GM19351 (cell line): ENCODE measurements around the gene SLC26A1.
"Not testable (repeated sequence)": the region's sequence is repeated elsewhere in the genome, so short reads cannot be mapped to it uniquely, and the experiment has no call there.

ENCODE experiments used
- ATAC-seq: cut with Tn5 transposase; IDR thresholded peaks from one replicate; pipeline ENCODE4 v1.9.1; 2021; ENCODE audit warnings: mild to moderate bottlenecking, moderate library complexity; ENCODE audit not compliant: unreplicated experiment

SLC26A1 gene

GRCh38 chr4:985123-985830, 7.9 kb downstream of the SLC26A1 start:
- ATAC-seq, result no peak

- no peak for ATAC-seq
Measured at GRCh38 chr4:984336-985054, 8.7 kb downstream of the SLC26A1 start.

- no peak for ATAC-seq
Measured at GRCh38 chr4:982814-983213, 10.4 kb downstream of the SLC26A1 start.

DNA sequence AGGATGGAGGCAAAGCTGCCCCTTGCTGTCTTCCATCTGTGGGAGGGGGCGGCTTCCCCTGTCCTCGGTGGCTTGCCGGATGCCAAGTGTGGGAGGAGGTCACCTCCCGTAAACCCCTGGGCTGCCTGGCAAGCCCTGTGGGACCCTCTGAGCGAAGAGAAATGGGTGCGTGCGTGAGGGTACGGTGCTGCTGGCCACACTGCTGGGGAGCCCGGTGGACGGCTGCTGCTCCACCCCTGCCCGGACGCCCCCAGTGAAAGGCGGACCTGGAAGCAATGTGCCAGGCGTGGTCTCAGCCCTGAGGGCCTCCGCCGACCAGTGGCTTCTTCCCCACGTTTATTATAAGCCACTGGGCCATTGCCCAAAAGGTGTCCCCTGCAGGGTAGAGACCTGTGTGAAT, 10.9 kb downstream of the SLC26A1 start:
- no peak for ATAC-seq

DNA sequence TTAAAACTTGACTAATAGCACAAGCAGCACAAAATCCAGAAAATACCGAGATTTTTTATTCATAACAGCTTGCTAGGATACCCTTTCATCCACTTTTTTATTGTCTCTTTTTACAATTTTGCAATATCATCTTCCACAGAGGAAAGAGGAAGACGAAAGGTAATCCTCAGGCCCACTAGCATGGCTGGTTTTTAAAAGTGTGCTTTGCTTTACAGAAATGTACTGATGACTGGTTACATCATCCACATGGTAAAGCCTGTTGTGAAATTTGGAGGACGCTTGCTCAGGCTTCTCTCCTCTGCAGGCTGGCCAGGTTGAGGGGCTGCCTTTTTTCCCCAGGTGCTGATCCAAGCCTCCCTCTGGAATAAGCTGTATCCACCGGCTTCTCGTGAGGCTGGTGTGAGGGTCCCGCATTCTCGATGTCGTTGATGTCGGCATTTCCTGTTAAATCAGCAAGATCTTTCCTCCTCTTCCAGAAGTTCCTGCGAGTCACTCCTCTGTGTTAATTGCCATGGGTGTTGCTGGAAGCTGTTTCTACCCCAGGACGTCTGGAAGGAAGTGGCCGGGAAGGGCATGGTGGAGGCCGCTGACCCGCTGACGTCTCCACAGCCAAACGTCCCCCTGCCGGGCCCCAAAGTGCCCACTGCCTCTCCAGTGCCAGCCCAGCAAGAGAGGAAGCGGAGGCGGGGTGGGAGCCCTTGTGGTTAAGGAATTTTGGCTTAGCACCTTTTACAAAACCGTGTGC, 14.1 kb downstream of the SLC26A1 start:
- no peak for ATAC-seq

DNA sequence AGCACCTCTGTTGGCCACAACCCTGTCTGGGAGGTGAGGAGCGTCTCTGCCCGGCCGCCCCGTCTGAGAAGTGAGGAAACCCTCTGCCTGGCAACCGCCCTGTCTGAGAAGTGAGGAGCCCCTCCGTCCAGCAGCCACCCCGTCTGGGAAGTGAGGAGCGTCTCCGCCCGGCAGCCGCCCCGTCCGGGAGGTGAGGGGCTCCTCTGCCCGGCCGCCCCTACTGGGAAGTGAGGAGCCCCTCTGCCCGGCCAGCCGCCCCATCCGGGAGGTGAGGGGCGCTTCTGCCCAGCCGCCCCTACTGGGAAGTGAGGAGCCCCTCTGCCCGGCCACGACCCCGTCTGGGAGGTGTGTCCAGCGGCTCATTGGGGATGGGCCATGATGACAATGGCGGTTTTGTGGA, 17.2 kb downstream of the SLC26A1 start:
- not testable (repeated sequence) for ATAC-seq

- ATAC-seq, result no peak
Measured at GRCh38 chr4:974668-975067, 18.5 kb downstream of the SLC26A1 start.

- peak; percentile 70 for ATAC-seq
Measured at GRCh38 chr4:973431-974397, 19.5 kb downstream of the SLC26A1 start, which contains the start of gene DGKQ. Gene DGKQ, minus strand, starts transcription at chr4:973569. Its CDS starts 87 bp downstream, at chr4:973482.

GRCh38 chr4:972651-973424, 20.4 kb downstream of the SLC26A1 start:
- ATAC-seq, result peak; percentile 46

GRCh38 chr4:971666-972500, 21.3 kb downstream of the SLC26A1 start:
- ATAC-seq, result no peak

GRCh38 chr4:970854-971520, 22.2 kb downstream of the SLC26A1 start:
- no peak for ATAC-seq

DNA sequence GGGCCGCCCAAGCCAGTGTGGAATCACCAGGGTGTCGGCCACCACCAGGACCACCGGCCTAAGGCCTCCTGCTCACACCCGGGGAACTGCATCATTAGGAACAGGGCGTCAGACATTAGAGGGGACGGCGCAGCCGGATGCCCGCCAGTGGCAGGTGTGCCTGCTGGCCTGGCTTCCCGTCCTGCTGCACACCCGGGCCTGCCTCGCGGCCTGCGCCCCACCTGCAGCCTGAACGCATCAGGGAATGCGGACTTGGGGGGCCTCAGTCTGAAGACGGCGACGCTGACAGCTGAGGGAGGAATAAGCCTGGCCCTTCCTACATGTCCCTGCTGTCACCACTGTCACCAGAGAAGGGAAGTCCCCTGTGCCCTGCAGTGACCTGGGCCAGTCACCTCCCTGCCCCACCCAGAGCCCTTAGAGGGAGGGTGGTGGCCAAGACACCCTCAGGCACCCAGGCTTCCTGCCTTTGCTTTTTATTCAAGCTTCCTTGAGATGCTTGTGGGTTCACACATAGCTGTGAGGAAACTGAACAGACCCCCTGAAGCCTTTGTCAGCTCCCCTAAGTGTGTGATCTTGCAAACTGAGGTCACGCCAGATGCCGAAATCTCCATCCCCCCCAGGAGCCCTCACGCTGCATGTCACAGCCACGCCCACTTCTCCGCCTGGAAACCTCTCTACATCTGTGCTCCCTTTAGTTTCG, 23.0 kb downstream of the SLC26A1 start:
- no peak for ATAC-seq

DNA sequence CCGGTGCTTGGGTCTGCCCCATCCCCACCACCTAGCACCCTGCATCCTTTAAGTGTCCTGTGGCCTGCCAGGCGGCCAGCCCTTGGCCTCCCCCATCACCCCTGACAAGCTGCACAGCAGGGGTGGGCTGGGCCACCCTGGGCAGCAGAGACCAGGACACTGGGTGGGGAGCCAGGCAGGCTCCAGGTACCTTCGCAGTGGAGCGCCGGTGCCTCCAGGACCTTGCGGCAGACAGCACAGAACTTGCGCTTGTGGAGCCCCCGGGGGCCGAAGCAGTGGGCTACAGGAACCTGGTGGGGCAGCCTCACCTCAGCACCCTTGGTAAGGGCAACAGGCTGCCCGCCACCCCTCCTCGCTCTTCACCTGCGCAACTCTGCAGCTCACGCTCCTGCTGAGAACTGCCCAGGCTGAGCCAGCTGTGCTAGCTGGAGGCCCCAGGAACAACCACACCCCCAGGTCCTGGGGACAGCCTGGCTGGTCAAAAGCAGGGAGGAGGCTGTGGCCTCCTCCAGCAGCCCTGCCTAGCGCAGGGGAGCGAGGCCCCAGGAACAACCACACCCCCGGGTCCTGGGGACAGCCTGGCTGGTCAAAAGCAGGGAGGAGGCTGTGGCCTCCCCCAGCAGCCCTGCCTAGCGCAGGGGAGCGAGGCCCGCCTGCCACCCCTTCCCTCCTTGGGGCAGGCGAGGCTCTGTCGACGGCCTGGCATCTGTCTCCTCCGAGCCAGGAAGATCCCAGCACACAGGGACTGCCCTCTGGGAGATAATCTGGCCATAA, 24.4 kb downstream of the SLC26A1 start:
- ATAC-seq, result no peak

DNA sequence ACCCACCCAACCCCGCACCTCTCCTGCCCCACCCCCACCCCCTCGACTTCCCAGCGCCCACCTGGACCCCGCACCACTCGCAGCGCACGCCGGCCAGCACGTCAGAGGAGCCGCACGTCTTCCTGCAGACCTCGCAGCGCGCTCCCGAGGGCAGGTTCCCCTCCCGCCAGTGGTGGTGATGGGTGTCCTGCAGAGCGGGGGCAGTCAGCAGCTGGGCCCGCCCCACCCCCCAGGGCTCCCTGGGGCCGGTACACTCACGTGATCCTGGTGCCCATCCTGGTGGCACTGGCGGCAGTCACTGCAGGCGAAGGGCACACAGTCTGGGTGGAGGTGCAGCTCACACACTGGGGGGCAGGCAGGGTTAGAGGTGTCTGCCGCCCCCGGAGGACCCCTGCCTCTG, 25.0 kb downstream of the SLC26A1 start:
- ATAC-seq, result no peak

GRCh38 chr4:967113-968104, 25.8 kb downstream of the SLC26A1 start:
- no peak for ATAC-seq
